HG03439 (cell line): ENCODE results near the gene BABAM2.
"Not testable (repeated sequence)": the region's sequence is repeated elsewhere in the genome, so short reads cannot be mapped to it uniquely, and the experiment has no call there.

Experiments
- ATAC-seq: cut with Tn5 transposase; IDR thresholded peaks from one replicate; pipeline ENCODE4 v1.9.1; 2021; ENCODE audit warnings: mild to moderate bottlenecking, moderate library complexity; ENCODE audit not compliant: unreplicated experiment

BABAM2 gene

DNA sequence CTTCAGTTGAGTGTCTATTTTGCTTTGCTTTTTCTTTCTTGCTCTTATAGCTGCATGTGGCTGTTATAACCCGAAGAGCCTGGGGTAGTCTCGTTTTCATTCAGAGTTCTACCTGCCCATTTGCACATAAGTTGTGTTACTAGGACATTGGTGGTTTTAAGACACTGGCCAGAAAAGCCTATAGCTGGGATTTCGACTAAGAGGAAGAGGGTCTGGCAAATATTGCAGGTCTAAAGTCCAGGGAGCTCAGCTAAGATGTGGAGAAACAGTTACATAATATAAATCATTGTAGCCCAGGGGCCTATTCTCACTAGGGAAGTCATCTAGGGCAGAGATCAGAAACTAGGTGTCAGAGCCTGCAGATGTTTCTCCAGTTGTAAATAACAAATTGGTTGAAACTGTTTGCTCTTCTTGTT is 120.8 kb downstream of the BABAM2 start:
- no peak for ATAC-seq

DNA sequence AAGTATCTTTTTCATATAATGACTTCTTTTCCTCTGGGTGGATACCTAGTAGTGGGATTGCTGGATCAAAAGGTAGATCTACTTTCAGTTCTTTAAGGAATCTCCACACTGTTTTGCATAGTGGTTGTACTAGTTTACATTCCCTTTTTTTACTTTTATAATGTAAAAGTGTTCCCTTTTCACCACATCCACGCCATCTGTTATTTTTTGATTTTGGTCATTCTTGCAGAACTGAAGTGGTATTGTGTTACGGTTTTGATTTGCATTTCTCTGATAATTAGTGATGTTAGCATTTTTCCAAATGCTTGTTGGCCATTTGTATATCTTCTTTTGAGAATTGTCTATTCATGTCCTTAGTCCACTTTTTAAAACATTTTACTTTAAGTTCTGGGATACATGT is 127.9 kb downstream of the BABAM2 start:
- ATAC-seq = not testable (repeated sequence)

DNA sequence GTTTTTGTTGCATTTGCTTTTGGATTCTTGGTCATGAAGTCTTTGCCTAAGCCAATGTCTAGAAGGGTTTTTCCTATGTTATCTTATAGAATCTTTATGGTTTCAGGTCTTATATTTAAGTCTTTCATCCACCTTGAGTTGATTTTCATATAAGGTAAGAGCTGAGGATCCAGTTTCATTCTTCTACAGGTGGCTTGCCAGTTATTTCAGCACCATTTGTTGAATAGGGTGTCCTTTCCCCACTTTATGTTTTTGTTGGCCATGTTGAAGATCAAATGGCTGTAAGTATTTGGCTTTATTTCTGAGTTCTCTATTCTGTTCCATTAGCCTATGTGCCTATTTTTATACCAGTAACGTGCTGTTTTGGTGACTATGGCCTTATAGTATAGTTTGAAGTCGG is 129.0 kb downstream of the BABAM2 start:
- not testable (repeated sequence) for ATAC-seq

DNA sequence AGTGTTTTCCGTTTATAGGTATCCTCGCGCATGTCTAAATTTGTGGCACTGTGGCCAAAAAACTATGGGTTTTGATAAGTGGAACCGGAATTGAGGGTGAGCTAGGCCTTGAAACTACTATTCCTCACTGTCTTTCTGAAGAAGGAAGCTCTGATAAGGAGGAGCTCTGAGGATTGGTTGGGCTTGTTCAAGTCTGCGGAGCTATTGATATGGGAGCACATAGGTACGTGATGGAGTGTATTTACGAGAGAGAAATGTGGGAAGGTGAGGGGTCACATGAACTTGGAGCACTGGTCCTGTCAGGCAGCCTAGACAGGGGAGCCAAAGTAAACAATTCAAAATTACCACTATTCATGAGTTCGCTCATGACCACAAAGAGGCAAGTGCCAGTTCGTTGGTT is 131.4 kb downstream of the BABAM2 start:
- no peak for ATAC-seq

DNA sequence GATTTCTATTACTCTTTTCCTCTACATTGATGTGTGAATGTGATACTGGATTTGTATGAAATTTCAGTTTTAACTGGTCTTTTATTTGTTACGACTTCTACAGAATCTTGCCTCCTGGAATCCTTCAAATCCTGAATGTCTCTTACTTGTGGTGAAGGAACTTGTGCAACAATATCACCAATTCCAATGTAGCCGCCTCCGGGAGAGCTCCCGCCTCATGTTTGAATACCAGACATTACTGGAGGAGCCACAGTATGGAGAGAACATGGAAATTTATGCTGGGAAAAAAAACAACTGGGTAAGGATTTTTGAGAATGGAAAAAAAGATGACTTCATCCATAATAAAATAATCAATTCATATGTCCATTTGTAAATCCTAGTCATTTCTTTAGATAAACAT is 134.6 kb downstream of the BABAM2 start:
- ATAC-seq = no peak

DNA sequence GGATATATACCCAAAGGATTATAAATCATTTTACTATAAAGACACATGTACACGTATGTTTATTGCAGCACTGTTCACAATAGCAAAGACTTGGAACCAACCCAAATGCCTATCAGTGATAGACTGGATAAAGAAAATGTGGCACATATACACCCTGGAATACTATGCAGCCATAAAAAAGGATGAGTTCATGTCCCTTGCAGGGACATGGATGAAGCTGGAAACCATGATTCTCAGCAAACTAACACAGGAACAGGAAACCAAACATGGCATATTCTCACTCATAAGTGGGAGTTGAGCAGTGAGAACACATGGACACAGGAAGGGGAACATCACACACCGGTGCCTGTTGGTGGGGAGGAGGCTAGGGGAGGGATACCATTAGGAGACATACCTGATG is 135.7 kb downstream of the BABAM2 start:
- ATAC-seq = not testable (repeated sequence)

DNA sequence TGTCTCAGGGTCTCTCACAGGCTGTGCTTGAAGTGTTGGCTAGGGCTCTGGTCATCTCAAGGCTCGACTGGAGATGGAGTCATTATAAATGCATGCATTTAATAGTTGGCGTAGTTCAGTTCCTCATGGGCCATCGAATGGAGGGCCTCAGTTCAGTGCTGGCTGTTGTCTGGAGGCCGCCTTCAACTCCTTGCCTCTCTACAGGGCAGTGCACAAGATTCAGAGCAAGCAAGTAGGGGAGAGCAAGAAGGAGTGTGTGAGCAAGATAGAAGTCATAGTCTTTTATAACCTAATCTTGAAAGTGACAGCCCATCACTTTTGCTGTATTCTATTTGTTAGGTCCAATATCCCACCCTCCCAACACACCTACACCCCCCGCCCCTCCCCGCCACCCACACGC is 137.5 kb downstream of the BABAM2 start:
- ATAC-seq = no peak

DNA sequence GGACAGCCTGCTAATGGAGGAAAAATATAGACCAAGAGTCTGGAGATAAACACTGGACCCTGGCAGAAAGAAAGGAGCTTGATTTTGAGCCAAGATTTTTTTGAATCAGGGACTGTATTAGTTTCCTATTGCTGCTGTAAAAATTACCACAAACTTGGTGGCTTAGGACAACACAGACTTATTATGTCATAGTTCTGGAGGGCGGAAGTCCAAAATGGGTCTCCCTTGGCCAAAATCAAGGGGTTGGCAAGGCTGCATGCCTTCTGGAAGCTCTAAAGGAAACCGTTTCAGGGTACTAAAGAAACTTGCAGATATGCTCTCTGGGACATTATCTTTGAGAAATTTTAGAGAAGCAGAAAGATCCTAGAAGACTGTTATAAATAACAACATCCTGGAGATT is 140.1 kb downstream of the BABAM2 start:
- ATAC-seq = no peak

DNA sequence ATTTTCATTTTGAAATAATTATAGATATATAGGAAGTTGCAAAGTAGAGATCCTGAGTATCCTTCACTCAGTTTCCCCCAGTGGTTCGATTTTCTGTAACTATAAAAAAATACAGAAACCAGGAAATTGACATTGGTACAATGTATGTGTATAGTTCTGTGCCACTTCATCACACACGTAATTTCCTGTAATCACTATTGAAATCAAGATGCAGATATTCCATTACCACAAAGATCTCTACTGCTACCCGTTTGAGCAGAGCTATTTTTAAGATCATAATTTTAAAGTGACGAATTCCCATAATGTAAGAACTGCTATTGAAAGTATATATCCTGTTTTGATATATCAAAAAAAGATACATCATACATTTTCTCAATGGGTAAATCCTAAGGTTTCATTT is 142.3 kb downstream of the BABAM2 start:
- ATAC-seq = no peak

DNA sequence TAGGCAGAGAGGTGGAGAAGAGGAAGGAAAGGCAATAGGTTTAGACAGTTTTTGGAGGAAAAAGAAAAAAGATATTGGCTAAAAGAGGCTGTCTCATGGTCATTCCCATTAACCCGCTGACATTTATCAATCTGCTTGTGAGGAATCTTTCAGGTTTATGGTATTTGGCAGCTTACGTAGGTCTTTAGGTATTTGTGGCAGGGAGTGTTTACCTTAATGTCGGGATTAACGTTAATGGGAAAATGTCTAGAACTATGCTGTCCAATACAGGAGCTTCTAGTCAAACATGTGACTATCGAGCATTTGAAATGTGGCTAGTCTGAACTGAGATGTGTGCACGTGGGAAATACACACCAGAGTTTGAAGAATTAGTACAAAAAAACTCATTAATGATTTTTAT is 144.2 kb downstream of the BABAM2 start:
- ATAC-seq = no peak

DNA sequence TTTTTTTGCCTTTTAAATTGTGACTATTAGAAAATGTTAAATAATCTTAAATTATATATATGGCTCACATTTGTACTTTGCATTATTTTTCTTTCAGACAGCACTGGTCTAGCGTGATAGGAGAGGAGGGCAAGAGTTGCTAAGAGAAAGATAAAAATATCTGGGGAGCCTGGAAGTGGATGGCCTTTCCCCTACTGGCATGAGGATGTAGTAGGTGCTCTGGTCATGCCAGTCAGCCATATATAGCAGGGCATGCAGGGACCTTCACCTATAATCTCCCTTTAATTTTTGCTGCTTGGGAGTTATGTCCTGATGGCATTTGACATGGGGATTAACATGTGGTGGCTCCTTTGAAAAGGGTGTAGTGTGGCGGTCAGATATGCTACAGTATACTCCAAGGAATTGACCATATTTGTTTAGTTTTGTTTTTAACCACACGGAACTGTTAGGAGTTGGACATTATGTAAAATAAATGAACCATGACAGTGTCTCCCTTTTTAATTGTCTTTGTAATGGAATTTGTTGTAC is 144.7 kb downstream of the BABAM2 start:
- ATAC-seq = no peak

DNA sequence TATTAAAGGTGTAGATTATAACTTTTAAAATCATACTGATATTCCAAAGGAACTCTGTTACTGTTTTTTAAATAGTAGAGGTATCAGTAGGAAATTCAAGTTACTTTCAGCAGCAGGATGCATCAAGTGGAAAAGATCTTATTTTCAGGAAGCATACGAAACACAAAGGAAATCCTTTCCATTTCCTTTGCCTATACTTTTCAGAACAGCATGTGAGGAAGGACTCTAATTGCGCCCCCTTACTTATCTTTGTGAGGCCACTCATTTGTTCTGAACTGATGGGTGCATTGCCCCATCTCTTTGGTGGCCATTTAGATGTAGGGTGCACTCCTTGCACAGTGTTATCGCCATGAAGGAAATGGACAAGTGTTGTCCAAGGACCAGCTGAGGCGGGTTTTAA is 145.3 kb downstream of the BABAM2 start:
- no peak for ATAC-seq

DNA sequence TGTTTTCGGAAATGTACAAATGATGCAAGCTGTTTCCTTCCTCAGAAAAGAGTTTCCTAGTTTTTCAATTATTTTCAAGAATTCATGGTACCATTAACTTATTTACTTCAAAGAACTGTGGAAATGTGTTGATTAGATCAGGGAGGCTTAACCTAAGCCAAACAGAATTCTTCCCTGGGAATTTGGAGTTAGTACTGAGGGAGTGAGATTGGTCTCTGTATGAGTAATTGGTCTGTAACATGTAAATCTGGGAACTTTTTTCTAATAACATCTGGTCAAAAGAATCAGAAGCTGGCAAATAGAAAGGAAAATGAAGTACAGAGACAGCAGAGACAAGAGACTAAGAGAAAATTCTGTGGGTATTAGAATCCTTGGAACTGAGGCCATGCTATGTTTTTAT is 145.8 kb downstream of the BABAM2 start:
- no peak for ATAC-seq

DNA sequence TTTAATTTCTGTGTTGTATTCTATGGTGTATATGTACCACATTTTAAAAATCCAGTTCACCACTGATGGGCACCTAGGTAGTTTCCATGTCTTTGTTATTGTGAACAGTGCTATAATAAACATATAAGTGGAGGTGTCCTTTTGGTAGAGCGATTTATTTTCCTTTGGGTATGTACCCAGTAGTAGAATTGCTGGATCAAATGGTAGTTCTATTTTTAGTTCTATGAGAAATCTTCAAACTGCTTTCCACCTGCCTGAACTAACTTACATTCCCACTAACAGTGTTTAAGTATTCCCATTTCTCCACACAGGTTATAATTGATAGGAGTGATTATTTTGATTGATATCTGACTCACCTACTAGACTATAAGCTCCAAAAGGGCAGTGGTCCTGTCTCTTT is 148.2 kb downstream of the BABAM2 start:
- ATAC-seq = no peak

DNA sequence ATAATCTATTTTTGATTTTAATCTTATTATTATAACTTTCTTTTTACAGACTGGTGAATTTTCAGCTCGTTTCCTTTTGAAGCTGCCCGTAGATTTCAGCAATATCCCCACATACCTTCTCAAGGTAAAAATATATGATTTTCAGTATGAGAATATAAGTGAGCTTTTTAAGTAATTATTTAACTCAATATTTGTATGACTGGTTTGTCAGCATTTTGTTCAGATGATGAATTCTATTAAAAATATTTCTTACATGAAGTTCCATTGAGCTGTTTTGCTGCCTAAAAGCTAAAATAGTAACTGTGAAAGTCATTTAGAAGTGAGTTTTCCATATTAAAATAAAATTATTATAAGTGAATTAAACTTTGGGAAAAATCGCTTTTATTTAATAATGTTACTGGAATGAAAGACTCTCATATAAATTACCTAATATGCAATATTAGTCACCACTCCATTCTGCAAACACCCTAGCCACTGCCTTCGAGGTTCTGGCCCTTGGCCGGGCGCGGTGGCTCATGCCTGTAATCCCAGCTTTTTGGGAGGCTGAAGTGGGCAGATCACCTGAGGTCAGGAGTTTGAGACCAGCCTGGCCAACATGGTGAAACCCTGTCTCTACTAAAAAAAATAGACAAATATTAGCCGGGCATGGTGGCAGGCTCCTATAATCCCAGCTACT is 155.3 kb downstream of the BABAM2 start:
- no peak for ATAC-seq

DNA sequence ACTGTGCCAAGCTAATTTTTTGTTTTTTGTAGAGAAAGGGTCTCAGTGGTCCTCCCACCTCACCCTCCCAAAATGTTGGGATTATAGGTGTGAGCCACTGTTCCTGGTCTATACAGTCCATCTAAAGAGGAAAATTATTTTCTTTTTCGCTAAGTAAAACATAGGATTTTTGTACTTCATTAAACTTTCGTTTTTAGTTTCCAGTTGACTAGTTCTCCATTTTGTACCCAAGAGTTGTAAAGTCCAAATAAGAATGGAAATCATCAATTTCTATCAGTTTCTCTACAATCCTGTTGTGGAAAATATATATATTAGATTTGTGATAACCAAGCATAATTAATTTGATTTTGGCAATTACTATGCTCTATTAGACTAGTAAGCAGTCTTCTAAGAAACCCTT is 156.4 kb downstream of the BABAM2 start:
- ATAC-seq = no peak

DNA sequence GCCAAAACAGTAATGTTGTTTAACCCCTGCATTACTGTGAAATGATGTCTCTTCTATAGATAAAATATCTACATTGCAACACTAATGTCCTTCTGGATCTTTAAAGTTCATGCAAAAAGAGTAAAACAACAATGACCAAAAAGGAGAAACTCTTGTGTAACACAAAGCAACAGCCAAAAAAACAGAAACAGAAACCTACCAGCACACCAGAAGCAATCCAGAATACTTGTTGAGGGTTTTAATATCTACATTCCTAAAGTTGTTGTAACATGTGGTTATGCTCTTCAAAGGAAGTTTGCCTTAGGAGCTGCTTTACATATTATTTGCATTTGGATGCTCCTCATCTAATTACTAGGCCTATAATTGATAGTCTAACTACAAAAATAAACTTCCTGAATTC is 157.2 kb downstream of the BABAM2 start:
- ATAC-seq = no peak

DNA sequence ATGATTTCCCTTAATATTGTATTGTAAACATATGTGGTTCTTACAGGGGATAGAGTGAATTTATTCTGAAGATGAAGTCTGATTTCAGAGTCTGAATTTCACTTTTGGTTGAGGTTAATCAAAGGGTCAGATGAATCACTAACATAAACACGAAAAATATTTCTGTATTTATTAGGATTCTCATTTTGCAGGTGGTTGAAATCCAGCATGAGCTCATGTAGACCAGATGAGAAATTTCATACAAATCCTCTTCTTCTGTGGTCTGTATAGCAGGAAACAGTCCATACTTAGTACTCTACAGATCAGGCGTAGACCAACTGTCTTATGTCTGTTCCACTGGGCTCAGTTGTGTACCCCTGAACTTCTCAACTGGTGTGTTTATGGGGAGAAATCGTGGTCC is 157.8 kb downstream of the BABAM2 start:
- no peak for ATAC-seq

DNA sequence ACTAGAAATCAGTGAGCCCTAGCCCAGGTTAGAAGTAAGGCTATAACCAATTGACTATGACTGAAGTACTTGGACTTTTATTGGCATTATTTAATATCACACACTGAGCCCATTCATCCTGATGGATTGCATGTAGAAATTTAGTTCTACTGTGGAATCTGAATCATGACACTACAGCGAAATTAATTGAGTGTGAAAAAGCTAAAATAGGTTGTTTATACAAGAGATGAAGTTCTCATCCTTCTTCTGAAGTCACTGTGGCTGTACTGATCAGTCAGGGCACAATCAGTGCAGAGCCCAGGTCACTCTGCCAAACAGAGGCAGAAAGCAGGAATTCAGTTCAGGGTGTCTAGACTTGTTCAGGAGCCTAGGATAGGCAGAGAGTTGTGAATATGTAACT is 158.9 kb downstream of the BABAM2 start:
- ATAC-seq = no peak

DNA sequence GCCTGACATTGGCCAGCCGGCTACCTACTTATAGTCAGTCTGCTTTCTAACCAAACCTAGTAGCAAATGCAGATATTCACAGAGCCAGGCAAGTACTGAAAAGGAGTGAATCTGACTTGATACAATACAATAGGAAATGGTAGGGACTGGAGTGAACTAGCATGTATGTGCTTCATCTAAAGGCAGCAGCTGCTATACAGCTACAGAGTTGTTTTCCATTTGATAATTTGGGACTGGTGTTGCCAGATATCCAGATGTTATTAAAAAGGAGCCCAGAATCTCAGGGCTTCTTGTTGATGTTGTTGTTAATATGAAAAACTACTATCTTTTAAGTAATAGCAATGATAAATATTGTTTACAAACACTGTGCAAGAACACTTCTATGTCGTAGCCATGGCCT is 159.4 kb downstream of the BABAM2 start:
- ATAC-seq = no peak

DNA sequence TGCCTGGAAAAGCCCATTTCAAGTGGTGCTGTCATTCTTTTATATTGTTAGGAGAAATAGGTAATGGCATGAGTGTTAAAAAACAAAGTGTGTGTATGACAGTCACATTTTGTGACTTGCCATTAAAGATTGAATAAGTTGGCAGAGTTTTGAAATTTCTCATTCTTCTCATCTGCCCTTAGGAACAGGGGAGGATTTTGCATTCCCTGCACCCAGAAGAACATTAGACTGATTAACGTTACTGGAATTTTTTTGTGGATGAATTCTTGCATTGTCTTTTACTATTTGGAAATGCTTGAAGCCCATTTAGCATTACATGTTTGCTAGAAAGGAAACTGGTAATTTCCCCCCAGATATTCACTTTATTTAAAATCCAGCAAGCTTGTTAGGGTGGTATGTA is 162.2 kb downstream of the BABAM2 start:
- ATAC-seq = no peak

DNA sequence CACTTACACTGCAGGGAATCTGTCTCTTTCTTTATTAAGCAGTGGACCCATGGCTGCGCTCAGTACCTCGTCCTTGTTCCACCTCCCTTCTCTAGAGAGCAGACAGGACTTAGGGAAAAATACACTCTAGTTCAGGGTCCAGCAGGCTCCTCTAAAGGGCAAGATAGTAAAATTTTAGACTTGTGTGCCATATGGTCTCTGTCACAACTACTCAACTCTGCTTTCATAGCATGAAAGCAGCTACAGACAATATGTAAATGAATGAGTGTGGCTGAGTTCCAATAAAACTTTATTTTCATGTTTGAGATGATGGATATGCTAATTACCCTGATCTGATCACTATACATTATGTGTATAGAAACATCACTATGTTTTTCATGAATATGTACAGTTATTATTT is 163.1 kb downstream of the BABAM2 start:
- ATAC-seq = no peak

DNA sequence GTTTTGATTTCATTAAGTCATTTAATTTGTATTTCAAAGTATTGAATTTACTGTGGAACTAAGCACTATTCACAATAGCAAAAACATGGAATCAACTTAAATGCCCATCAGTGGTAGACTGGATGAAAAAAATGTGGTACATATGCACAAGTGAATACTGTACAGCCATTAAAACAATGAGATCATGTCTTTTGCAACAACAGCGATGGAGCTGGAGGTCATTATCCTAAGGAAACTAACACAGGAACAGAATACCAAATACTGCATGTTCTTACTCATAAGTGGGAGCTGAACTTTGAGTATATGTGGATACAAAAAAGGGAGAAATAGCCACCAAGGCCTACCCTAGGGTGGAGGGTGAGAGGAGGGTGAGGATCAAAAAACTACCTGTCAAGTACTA is 164.4 kb downstream of the BABAM2 start:
- ATAC-seq = no peak
